22Rv1 (cell line): ENCODE measurements around the gene WDFY3.

Source experiments
- H3K27ac ChIP-seq: fragments of 450-650 bp; 2 replicates; pipeline ENCODE4 v1.5.1; 2017
- ZFX ChIP-seq: fragments of 450-650 bp; IDR thresholded peaks from 2 replicates; pipeline ENCODE4 v1.6.1; 2017; ENCODE audit warnings: antibody characterized with exemption, borderline replicate concordance
- TF ChIP-seq, protein P1 (sequence below): fragments of 450-650 bp; IDR thresholded peaks from 2 replicates; pipeline ENCODE4 v1.5.1; 2017; ENCODE audit warnings: mild to moderate bottlenecking

Gene WDFY3

GRCh38 chr4:84750260-84750959 lies 216.1 kb downstream of the WDFY3 start:
- H3K27ac ChIP-seq: no peak overlapping the region
- TF ChIP-seq, protein P1, sequence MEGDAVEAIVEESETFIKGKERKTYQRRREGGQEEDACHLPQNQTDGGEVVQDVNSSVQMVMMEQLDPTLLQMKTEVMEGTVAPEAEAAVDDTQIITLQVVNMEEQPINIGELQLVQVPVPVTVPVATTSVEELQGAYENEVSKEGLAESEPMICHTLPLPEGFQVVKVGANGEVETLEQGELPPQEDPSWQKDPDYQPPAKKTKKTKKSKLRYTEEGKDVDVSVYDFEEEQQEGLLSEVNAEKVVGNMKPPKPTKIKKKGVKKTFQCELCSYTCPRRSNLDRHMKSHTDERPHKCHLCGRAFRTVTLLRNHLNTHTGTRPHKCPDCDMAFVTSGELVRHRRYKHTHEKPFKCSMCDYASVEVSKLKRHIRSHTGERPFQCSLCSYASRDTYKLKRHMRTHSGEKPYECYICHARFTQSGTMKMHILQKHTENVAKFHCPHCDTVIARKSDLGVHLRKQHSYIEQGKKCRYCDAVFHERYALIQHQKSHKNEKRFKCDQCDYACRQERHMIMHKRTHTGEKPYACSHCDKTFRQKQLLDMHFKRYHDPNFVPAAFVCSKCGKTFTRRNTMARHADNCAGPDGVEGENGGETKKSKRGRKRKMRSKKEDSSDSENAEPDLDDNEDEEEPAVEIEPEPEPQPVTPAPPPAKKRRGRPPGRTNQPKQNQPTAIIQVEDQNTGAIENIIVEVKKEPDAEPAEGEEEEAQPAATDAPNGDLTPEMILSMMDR: peak; percentile 85
- TF ChIP-seq ZFX: no peak

DNA sequence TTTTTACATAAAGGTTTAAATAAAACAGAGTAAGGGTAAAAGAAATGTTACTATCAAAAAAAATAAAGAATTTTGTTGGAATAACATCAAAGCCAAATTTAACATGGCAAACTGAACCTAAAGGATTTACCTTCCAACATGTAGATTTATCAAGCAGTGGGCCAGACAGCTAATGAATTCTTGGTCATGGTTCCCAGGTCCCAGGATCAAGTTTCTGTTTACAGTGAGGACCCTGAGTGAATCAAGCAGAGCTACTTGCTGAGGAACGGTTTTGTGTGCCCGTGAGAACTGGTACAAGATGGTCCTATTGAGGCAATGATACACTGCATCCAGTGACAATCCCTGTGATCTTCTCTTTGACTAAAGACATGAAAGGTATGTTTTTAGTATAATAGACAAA lies 226.4 kb downstream of the WDFY3 start:
- TF ChIP-seq, protein P1: no peak
- TF ChIP-seq ZFX: no peak
- H3K27ac ChIP-seq: no peak overlapping the region

DNA sequence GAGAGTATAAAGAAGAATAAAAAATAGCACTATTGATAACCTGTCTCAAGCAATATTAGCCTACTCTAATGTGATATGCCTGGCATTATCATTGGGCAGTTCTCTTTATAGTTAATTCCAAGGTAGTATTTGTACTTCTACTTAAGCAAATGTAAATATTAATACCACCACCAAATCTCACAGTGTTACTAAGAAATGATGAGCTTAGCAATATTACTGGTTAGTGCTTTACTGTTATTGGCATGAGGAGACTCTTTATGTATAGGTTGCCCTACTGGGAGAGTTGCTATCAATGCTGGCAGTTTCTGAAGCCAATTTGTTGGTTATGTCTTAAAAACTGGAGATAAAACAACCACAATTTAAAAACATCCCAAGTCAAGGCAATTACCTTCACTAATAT lies 227.9 kb downstream of the WDFY3 start:
- TF ChIP-seq, protein P1: no peak
- TF ChIP-seq ZFX: no peak
- H3K27ac ChIP-seq: no peak overlapping the region

DNA sequence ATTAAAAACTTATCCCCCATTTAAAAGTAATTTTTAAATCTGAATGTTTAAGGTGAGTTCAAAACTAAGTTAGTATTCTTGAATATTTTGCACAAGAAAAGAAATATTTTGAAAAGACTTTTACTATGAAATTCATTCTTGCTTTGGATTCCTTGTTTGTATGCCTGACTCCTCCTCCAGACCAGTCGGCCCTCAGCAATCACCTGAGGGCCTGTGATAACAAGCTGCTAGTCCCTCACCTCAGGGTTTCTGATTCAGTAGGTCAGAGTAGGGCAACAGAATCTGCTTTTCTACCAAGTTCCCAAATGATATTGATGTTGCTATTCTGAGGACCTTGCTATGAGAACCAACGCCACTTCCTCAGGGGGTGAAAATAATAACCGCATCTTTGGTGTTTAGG lies 228.8 kb downstream of the WDFY3 start:
- TF ChIP-seq ZFX: no peak
- TF ChIP-seq, protein P1: no peak
- no peak overlapping the region for H3K27ac ChIP-seq

- TF ChIP-seq ZFX: no peak
- TF ChIP-seq, protein P1: no peak
- no peak overlapping the region for H3K27ac ChIP-seq
Measured at GRCh38 chr4:84734037-84734436, 232.5 kb downstream of the WDFY3 start.

DNA sequence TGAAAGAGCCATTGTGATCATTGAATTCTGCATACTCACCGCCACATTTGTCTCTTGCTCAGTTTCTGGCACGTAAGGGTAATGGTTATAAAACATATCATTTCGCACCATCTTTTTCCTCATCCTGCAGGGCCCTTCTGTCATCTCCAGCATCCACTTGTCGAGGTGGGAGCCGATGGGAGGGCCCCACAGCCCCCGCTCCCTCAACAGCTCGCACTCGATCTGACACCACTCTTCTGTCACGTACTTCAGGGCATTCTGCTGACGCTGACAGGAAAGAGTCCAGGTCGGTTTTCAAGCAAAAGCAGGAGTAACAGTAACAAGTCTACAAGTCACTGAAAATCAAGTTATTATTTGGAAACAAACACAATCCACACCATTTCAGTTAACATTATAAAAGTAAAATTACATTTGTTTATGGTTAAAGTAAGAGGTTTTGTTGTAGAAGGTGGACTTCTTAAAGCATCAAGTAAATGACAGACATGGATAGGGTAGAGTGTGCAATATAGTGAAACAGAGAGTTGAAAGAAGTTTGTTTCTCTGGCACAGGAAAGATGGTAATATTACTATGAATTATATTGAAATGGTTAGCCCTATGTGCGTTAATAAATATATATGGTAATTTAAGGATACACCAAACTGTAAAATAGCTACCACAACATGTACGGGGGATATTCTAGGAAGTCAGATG lies 233.0 kb downstream of the WDFY3 start:
- TF ChIP-seq, protein P1: no peak
- no peak for TF ChIP-seq ZFX
- H3K27ac ChIP-seq: no peak overlapping the region

- no peak overlapping the region for H3K27ac ChIP-seq
- TF ChIP-seq, protein P1: no peak
- no peak for TF ChIP-seq ZFX
Measured at GRCh38 chr4:84730375-84730774, 236.1 kb downstream of the WDFY3 start.
